Stimulated activated CD4-positive, alpha-beta T cell treated with anti-CD3 and anti-CD28 coated beads, Interleukin-15, amount 100 ng/mL, for 1 hour (primary cell): Measurements from ENCODE around the gene EXOC6B.

Experiments used
- DNase-seq, 2 donors: peaks; one replicate each; pipeline ENCODE4 v3.0.0-alpha.2; 2020; ENCODE audit warnings: low read depth in 1 of 2, low spot score in 1 of 2

EXOC6B gene

GRCh38 chr2:72825257-72826155, at the start of gene EXOC6B:
Gene EXOC6B, minus strand, starts transcription at chr2:72826033.
- DNase-seq, result peak; percentile 65 to 85

- no peak for DNase-seq
Observed at GRCh38 chr2:72871880-72872279, 46.0 kb upstream of the EXOC6B start.

DNA sequence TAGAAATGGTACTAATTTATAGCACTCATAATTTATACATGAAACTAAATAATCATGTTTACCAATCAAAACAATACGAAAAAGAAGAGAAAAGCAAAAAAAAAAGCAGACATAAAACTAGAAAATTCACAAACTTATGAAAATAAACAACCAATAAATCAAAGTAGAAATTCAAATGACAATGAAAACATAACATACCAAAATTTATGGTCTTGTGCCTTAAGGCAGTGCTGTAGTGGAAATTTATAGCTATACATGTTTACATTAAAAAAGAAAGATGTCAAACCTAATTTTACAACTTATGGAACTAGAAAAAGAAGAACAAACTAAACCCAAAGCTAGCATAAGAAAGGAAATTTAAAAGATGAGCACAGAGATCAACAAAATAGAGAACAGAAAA, 45.2 kb upstream of the EXOC6B start:
- DNase-seq, result no peak

DNA sequence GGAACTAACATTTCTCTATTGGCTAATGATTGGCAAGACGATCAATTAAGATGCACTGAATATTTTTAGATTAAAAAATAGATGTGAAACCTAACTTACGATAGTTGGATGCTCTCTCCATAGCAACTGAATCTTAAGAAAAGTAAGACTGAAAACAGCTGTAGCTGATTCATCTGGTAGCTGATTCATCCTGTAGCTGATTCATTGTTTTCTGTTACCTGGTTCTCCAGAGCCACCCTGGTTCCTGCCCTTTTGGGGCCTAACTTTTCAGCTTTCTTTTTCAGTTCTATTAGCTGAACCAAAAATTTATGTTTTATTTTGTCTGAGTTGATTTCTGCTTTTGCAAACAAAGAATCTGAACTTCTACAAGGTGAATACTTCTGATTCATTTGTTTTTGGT, 38.7 kb upstream of the EXOC6B start:
- DNase-seq, result no peak

- no peak for DNase-seq
Observed at GRCh38 chr2:72863046-72863445, 37.2 kb upstream of the EXOC6B start.

DNA sequence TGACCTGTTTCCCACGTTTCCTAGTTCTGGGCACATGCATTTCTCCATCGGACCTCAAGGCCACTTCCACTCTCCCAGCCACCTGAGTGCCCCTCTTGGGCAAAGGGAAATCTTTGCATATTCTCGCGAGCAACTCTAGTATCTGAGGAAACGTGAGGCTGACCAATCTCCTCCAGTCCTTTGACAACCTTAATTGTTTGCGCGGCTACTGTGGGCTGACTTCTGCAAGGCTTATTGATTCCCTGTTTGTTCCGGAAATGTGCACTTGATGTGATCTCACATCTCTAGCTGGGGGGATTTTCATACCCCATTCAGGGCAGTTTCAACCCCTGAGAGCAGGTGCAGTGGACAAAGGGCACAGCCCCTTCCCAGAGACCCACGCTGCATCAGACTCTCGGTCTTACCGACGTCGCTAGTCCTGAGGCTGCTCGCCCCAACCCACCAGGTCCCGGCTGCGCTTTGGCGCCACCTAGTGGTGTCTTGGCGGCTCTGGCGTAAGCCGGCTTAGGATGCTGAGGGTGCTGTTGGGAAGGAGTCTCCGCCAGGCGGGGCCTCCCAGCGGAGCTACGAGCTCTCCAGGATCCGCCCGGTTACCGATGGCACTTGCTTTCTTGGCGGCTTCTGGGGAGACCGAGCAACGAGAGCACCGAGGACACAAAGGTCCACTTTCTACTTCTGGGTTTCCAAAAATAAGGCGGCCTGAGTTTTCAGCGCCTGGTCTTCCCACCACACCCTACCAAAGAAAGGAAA, 36.6 kb upstream of the EXOC6B start:
- peak; percentile 67 to 78 for DNase-seq

DNA sequence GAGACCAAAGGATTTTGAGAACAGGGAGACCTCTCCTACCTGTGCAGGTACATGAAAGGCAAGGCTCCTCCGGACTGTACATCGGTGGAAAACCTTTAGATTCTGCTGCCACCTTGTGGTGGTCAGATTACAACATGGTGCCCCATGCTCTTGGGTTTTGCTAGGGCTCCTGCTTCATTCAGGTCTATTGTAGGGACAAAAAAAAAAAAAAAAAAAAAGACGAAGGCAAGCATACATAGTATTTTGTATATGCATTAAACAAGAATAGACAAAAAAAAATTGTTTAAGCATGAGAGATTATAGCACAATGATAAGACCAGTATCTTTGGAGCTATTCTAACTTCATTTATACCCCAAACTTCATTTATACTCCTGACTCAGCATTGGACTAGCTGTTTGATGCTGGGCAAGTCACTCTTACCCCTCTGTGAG, 34.0 kb upstream of the EXOC6B start:
- DNase-seq, result peak; percentile 14 to 18

GRCh38 chr2:72851333-72851732, 25.5 kb upstream of the EXOC6B start:
- DNase-seq, result no peak

GRCh38 chr2:72849138-72849462, 23.3 kb upstream of the EXOC6B start:
- DNase-seq, result no peak

GRCh38 chr2:72848436-72849137, 22.8 kb upstream of the EXOC6B start:
- no peak for DNase-seq

GRCh38 chr2:72847534-72848315, 21.9 kb upstream of the EXOC6B start:
- DNase-seq, result no peak

- no peak for DNase-seq
Observed at GRCh38 chr2:72846171-72847095, 20.6 kb upstream of the EXOC6B start.

- DNase-seq, result no peak
Observed at GRCh38 chr2:72843301-72843700, 17.5 kb upstream of the EXOC6B start.

DNA sequence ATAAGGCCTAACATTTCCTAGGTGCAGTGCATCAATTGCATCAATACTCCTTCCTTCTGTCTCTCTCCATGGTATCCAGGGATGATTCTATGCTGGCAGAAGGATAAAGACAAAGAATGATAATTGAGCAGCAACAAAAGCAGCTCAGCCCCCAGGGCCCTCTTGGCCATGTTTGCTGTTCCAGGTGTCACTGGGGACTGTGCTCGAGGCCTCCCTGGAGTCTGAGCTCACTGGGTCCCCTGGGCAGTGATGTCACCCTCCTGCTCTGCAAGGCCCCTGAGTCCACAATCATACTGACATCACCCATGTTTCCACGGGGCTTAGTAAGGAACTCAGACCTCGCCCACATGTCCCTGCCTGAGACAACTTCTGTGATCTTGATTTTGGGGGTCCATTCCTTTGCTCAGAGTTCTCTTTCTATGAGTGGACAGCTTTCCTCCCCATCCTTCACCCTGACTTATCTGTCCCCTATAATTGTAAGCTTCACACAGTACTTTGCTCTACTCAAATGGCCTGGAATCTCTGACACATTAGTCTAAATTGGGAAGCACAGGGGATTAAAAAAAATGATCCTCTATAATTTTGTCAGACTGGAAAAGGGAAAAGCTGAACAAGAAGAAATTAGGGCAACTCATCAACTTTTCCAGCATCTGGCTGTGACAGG, 15.8 kb upstream of the EXOC6B start:
- no peak for DNase-seq

- no peak for DNase-seq
Observed at GRCh38 chr2:72840066-72840465, 14.2 kb upstream of the EXOC6B start.

DNA sequence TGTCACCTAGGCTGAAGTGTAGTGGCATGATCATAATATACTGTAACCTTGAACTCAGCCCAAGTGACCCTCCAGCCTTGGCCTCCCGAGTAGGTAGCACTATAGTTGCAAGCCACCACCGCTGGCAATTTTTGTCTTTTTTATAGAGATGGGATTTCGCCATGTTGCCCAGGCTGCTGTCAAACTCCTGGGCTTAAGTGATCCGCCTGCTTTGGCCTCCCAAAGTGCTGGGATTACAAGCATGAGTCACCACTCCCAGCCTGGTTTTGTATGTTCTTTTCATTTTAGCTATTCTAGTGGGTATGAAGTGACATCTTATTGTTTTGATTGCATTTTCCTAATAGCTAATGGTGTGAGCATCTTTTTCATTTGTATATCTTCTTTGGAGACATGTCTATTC, 11.3 kb upstream of the EXOC6B start:
- no peak for DNase-seq

- no peak for DNase-seq
Observed at GRCh38 chr2:72835403-72835802, 9.6 kb upstream of the EXOC6B start.

GRCh38 chr2:72834596-72834995, 8.8 kb upstream of the EXOC6B start:
- DNase-seq, result no peak

GRCh38 chr2:72833084-72833714, 7.4 kb upstream of the EXOC6B start:
- DNase-seq, result no peak
